Esophagus (tissue), 2 donors: ENCODE results near the gene ZMYM4. TPM values are rescaled to one million over a fixed set of nuclear protein-coding genes. Genes with fewer than 3 reads are reported as not detected.

Source experiments
- H3K27ac ChIP-seq, 2 donors: one replicate each; pipeline ENCODE4 v1.5.1; 2013; ENCODE audit warnings: low read depth in 2 of 2, mild to moderate bottlenecking in 2 of 2, inconsistent platforms in 1 of 2, low read length in 1 of 2, moderate library complexity in 1 of 2
- H3K27me3 ChIP-seq, 2 donors: one replicate each; pipeline ENCODE4 v1.6.1; 2013; ENCODE audit warnings: low read length in 2 of 2, control low read depth in 1 of 2, mild to moderate bottlenecking in 1 of 2; ENCODE audit not compliant: insufficient read depth in 2 of 2, control insufficient read depth in 1 of 2
- H3K36me3 ChIP-seq, 2 donors: one replicate each; pipeline ENCODE4 v1.6.1; 2013; ENCODE audit warnings: low read length in 1 of 2; ENCODE audit not compliant: control insufficient read depth in 2 of 2, insufficient read depth in 2 of 2
- H3K4me1 ChIP-seq, 2 donors: one replicate each; pipeline ENCODE4 v1.6.1; 2013; ENCODE audit warnings: low read length in 1 of 2; ENCODE audit not compliant: control insufficient read depth in 2 of 2, insufficient read depth in 2 of 2
- H3K4me3 ChIP-seq, 2 donors: one replicate each; pipeline ENCODE4 v1.5.1; 2013; ENCODE audit warnings: low read length in 2 of 2, mild to moderate bottlenecking in 2 of 2, low read depth in 1 of 2, moderate library complexity in 1 of 2
- H3K9me3 ChIP-seq, 2 donors: one replicate each; pipeline ENCODE4 v1.6.1; 2013; ENCODE audit warnings: mild to moderate bottlenecking in 2 of 2, low read depth in 1 of 2, low read length in 1 of 2, moderate library complexity in 1 of 2; ENCODE audit not compliant: control insufficient read depth in 2 of 2, insufficient read depth in 1 of 2
- WGBS, 2 donors: extraction: QIAGEN DNeasy Blood & Tissue Kit; methylation state at CpG; one replicate each; pipeline ENCODE4 v1.1.7; 2013; 5-methylcytosine and 5-hydroxymethylcytosine counted together
- polyA plus RNA-seq, 2 donors: library from polyadenylated mRNA; stranded (reverse); fragments of 200-250 nt; gene quantifications; one replicate each; pipeline ENCODE4 v1.2.3, GENCODE V29; 2013
- donor health status: healthy with polysubstance abuse.
- donor health status: Bipolar disorder and iron deficiency.

Gene ZMYM4
- polyA plus RNA-seq, 2 donors, result 6.1 to 9.0 TPM

GRCh38 chr1:35442734-35443133 is 174.2 kb downstream of the ZMYM4 start:
- Histone ChIP-seq H3K9me3 (no peaks in the 10 kb centered on the region), H3K27ac (peak overlapping the region; percentile 63 to 79), H3K36me3 (peaks cover 25 to 30% of the 10 kb centered on the region in 2 donors), H3K27me3 (no peaks in the 10 kb centered on the region), H3K4me3 (no peak overlapping the region), H3K4me1 (peaks cover 8 to 22% of the 10 kb centered on the region in 2 donors)
- WGBS, 2 donors, result 50 to 63% methylated on average over 4 of the region's 4 CpGs

GRCh38 chr1:35443768-35444518 is 175.4 kb downstream of the ZMYM4 start:
- WGBS, 2 donors, result 80 to 83% methylated on average over 5 of the region's 5 CpGs
- no peaks in the 10 kb centered on the region for H3K27me3 ChIP-seq
- peaks cover 27 to 29% of the 10 kb centered on the region in 2 donors for H3K36me3 ChIP-seq
- peaks cover 8 to 22% of the 10 kb centered on the region in 2 donors for H3K4me1 ChIP-seq
- no peaks in the 10 kb centered on the region for H3K9me3 ChIP-seq
- H3K27ac ChIP-seq, result no peak overlapping the region
- no peak overlapping the region for H3K4me3 ChIP-seq

GRCh38 chr1:35444519-35444774 is 175.9 kb downstream of the ZMYM4 start:
- Histone ChIP-seq H3K4me1 (peaks cover 8 to 20% of the 10 kb centered on the region in 2 donors), H3K36me3 (peaks cover 27% of the 10 kb centered on the region in 2 donors), H3K9me3 (no peaks in the 10 kb centered on the region), H3K27ac (no peak overlapping the region), H3K27me3 (no peaks in the 10 kb centered on the region), H3K4me3 (no peak overlapping the region)

GRCh38 chr1:35447278-35447677 is 178.8 kb downstream of the ZMYM4 start:
- H3K4me3 ChIP-seq, result no peak overlapping the region
- peaks cover 2 to 8% of the 10 kb centered on the region in 2 donors for H3K4me1 ChIP-seq
- H3K27ac ChIP-seq, result no peak overlapping the region
- H3K9me3 ChIP-seq, result no peaks in the 10 kb centered on the region
- H3K36me3 ChIP-seq, result peaks cover 14 to 25% of the 10 kb centered on the region in 2 donors
- no peaks in the 10 kb centered on the region for H3K27me3 ChIP-seq

- whole genome bisulfite sequencing, 2 donors, result 60 to 64% methylated on average over 3 of the region's 3 CpGs
- Histone ChIP-seq H3K9me3 (no peaks in the 10 kb centered on the region), H3K36me3 (peaks cover 15 to 22% of the 10 kb centered on the region in 2 donors), H3K27ac (peak overlapping the region; percentile 6 to 13), H3K4me1 (peaks cover 2 to 3% of the 10 kb centered on the region in 2 donors), H3K4me3 (no peak overlapping the region), H3K27me3 (no peaks in the 10 kb centered on the region)
These were observed 179.9 kb downstream of the ZMYM4 start for GRCh38 chr1:35448344-35448801.

- no peaks in the 10 kb centered on the region for H3K9me3 ChIP-seq
- no peak overlapping the region for H3K4me3 ChIP-seq
- H3K4me1 ChIP-seq, result peaks cover 2 to 3% of the 10 kb centered on the region in 2 donors
- peaks cover 16% of the 10 kb centered on the region in 2 donors for H3K36me3 ChIP-seq
- 90 to 92% methylated on average over 7 of the region's 7 CpGs for WGBS, 2 donors
- H3K27ac ChIP-seq, result no peak overlapping the region
- no peaks in the 10 kb centered on the region for H3K27me3 ChIP-seq
These were observed 181.0 kb downstream of the ZMYM4 start for GRCh38 chr1:35449334-35450008.

GRCh38 chr1:35451125-35451528 is 182.6 kb downstream of the ZMYM4 start:
- Histone ChIP-seq H3K27me3 (no peaks in the 10 kb centered on the region), H3K4me3 (no peak overlapping the region), H3K27ac (no peak overlapping the region), H3K4me1 (peaks cover 2 to 3% of the 10 kb centered on the region in 2 donors), H3K9me3 (no peaks in the 10 kb centered on the region), H3K36me3 (peaks cover 8 to 18% of the 10 kb centered on the region in 2 donors)
- WGBS, 2 donors, result 3 to 4% methylated on average over 3 of the region's 3 CpGs

GRCh38 chr1:35452106-35452774 is 183.7 kb downstream of the ZMYM4 start:
- H3K4me1 ChIP-seq, result peaks cover 2 to 3% of the 10 kb centered on the region in 2 donors
- no peaks in the 10 kb centered on the region for H3K27me3 ChIP-seq
- no peak overlapping the region for H3K4me3 ChIP-seq
- peaks cover 8 to 15% of the 10 kb centered on the region in 2 donors for H3K36me3 ChIP-seq
- 13 to 32% methylated on average over 1 of the region's 1 CpG for WGBS, 2 donors
- no peaks in the 10 kb centered on the region for H3K9me3 ChIP-seq
- H3K27ac ChIP-seq, result peak overlapping the region; percentile 39 to 47

GRCh38 chr1:35453031-35453430 is 184.5 kb downstream of the ZMYM4 start:
- H3K4me1 ChIP-seq, result peaks cover 2 to 3% of the 10 kb centered on the region in 2 donors
- H3K36me3 ChIP-seq, result peaks cover 5 to 15% of the 10 kb centered on the region in 2 donors
- no peak overlapping the region for H3K4me3 ChIP-seq
- H3K27ac ChIP-seq, result no peak overlapping the region
- 88 to 89% methylated on average over 2 of the region's 2 CpGs for WGBS, 2 donors
- H3K27me3 ChIP-seq, result no peaks in the 10 kb centered on the region
- H3K9me3 ChIP-seq, result no peaks in the 10 kb centered on the region
